Activated naive CD4-positive, alpha-beta T cell treated with Interleukin-2 at 50 U/mL for 16 hours (primary cell): ENCODE data around the gene HK1.
A peak's percentile ranks its signal among the peaks of the same experiment; 100 is the strongest.
"Not testable (repeated sequence)": the region's sequence is repeated elsewhere in the genome, so short reads cannot be mapped to it uniquely, and the experiment has no call there.

Experiments used
- DNase-seq: peaks from one replicate; pipeline ENCODE4 v3.0.0-alpha.2; 2020

The HK1 gene

DNA sequence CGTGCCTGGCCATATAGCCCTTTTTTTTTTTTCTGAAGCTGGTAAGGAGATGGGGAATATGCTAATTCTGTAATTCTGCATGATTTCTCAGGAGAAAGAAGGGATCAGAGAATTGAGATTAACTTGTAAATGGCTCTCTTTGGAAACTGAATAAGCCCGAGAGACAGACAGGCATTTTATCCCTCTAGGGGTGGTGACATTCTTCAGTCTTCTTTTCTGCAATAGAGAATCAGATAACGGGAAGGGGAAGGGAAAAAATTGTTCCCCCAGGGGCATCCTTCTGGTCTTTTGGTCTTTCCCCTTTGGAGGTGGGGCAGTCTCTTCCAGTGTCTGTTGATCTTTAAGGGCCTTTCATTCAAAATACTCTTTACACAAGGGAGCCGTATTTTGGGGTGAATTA lies 34.2 kb downstream of the HK1 start:
- DNase-seq: no peak

DNA sequence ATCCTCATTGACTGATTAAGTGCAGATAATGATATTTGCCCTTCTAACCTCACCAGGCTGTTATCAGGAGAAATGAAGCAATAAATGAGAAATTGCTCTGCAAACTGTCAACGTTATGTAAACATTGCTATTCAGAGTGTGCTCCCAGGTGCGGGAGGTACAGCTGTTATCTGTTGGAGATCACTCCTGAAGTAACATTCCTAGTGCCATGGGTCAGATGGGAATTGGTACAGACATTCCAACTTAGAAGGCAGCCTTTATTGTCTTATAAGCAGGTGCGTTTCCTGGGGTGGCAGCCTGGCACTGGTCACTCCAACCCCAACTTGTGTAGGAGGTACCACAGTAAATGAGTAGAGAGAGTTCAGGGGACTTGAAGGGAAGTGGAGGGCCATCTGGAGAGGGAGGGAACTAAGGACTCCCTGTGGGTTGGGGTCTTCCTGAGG lies 36.8 kb downstream of the HK1 start:
- no peak for DNase-seq

DNA sequence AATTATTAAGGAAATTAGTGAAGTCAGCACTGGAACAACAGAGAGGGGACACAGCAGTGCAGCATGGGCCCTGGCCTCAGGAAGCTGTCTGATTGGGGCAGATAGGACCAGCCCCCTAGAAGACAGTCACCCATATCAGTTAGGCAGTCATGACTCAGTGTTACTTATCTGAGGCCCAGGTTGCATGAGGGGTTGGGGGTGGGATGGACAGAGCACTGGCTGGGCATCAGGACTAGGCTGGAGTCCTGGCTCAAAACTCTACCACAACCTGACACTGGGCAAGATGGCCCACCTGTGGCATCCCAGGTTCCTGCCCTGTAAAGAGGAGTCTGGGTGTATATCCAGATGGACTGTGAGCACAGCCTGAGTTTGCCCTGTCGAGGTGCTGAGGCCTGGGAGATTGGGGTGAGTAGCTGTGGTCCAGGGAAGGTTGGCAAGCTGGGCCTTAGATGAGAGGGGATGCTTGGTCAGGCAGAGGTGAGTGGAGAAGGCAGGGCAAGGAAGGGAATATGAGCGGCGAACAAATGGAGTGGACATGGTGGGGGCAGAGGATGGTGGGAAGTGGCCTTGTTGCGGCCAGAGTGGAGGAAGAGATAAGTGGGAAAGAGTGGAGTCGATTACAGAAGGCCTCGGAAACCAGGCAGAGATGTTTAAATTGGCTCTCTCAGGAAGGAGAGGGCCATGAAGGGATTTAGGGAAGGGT lies 37.5 kb downstream of the HK1 start:
- no peak for DNase-seq

DNA sequence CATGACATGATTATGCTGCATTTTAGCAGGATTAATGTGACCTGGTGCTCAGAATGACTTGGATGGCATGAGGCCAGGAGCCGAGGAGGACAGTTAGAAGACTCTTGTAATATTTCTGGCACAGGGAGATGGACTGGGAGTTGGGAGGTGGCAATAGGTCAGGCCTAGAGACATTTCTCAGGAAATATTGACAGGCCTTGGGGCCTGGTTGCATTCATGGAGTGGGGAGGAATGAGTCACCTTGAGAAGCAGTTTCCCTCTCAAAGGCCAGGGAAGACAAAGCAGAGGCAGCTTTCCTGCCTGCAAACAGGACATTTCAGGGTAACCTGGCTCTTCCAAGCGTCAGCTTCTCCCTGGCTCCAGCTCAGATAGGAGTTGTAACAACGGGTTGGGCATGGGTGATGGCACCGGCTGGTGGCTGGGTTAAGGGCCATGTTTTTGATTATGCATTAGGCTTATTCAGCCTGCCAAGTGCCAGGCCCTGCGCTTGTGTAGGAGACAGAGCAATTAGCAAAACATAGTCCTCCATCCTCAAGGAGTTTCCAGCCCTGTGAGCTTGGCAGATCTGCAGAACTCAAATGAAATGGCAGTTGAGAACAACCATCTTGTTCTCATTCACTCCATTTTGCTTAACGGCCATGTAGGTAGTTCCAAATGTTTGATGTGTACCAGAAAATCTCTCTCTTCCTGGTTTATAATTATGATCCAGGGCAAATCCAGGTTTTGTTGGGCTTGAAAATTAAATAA lies 38.2 kb downstream of the HK1 start:
- no peak for DNase-seq

DNA sequence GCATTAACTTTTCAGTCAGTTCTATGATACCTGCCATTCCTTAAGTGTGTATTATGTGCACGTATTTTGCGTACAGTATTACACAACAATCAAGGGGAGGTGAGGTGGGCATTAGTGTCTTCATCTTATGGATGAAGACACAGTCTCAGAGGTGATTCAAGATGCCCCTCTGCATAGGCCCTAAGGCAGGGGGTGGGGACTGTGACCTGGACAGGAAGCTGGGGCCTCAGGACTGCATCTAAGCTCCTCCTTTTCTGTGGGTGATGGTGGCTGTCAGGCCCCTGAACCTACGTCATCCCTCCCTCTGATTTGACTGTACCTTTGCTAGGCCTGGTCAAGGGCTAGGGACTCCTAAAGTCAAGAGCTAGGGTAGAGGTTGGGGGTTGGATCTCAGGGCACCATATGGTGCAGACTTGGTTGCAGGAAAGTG lies 38.9 kb downstream of the HK1 start:
- DNase-seq: no peak

DNA sequence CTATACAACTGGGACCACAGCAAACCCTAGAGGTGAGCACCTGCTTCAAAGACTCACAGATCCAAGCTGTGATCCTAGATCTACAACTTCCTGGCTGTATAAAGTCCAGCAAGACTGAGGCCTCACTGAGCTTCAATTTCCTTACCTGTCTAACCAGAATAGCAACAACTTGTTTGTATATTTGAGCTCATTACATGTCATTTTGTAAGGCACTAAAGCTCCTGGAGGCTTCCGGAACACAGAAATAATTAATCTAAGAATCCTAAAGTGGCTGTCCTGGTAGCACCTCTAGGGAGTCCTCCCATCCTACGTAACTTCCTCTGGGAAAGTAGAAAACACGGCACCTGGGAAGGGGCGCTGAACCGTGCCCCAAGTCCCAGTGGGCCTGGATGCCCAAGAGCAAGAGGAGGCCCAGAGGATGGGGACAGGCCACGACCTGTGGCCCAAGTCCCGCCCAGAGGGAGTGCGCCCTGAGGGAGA lies 39.4 kb downstream of the HK1 start:
- no peak for DNase-seq

DNA sequence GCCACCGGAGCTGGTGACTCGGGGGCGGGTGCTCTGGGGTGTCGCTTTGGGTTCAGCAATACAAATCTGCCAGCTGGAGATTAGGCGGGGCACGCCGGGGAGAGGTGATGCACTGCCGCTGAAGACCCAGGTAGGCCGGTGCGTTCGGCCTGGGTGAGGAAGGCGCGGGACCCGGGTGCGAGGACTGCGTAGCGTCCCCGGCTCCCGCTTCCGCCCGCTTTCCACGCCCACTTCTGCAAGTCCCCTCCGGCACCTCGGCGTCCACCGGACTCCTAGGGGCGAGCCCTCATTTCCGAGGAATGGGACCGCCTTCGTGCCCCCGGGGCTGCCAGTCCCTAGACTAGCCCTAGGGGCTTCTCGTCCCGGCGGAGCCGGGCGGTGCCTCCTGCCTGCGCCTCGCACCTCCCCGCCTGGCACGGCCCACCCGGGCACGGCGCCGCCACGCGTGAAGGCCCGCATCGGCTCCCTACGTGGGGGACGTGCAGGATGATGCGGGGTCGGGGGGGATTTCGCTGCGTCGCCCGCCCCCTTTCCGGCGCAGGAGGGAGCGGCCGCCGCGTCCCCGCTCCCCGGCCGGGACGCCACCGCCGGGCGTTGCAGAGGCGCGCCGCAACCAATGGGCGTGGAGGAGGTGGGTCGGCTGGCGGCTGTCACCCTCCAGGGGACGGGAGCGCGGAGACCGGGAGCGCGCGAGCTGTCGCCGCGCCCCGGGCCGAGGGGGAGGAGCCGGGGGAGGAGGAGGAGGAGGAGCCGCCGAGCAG lies 40.0 kb downstream of the HK1 start:
- DNase-seq: peak; percentile 92

DNA sequence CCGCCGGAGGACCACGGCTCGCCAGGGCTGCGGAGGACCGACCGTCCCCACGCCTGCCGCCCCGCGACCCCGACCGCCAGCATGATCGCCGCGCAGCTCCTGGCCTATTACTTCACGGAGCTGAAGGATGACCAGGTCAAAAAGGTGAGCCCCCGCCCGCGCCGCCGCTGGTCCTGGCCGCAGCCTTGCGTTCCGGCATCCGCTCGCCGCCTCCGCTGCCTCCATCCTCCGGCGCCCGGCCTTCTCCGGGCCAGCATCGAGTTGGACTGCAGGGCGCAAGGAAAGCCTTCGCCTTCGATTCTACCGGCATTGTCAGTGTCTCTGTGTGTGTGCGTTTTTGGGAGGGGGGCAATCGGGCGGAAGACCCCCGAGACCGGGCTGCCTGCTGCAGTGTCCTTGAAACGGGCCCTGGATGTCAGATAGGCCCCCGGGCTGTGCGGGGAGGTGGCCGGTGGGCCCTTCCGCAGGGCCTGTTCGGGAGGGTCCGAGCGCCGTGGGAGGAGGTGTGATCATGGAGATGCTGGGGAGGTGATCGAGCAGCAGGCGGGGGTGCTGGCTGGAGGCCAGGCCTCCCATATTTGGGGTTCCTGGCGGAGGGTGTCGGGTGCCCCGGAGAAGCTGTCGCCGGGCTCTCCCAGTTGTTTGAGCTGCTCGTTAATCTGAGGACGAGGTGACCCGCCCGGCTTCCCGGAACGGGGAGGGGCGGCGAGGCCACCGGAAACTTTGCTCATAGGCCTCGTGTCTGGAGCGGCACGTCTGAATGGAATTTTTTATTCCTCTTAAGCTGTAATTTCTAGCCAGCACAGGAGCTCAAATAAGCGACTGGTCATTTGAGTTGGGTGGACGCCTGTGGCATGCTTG lies 40.8 kb downstream of the HK1 start:
- peak; percentile 81 for DNase-seq

DNA sequence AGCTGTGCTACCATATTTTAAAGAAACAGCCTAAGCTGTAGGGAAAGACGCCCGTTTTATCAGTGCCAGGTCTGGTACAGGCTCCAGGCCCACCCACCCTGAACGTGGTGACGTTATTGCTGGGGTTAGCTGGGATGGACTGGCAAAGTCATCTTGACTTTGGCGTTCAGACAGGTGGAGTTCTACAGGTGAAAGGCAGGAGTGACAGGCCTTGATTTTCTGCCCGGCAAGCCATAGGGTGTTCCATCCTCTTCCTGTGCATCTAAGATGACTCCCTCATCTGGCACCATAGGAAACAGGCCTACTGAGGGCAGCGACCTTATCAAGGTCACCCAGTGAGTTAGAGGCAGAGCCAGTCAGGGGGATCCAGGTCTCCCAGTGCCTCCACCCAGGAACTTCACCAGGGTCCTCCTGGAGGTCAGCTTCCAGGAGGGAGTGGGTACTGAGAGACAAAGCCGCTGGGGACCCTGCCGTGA lies 41.6 kb downstream of the HK1 start:
- peak; percentile 20 for DNase-seq

DNA sequence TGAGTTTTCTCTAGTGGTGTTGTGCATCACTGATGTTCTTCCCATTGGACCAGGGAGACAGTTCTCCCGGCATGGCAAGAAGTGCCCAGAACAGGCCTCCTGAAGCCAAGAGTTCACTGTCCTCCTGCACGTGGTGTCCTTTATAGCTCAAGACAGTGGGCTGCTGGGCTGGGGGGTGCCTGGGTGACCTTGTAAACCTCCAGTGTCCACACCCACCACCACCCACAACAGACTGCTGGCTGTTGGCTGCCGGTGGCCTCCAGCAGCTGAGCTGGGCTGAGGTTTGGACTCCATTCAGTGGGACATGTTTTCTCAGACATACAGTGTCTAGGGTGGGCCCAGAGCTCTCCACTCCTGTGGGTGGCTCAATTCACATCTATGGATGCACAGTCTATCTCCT lies 42.2 kb downstream of the HK1 start:
- no peak for DNase-seq

DNA sequence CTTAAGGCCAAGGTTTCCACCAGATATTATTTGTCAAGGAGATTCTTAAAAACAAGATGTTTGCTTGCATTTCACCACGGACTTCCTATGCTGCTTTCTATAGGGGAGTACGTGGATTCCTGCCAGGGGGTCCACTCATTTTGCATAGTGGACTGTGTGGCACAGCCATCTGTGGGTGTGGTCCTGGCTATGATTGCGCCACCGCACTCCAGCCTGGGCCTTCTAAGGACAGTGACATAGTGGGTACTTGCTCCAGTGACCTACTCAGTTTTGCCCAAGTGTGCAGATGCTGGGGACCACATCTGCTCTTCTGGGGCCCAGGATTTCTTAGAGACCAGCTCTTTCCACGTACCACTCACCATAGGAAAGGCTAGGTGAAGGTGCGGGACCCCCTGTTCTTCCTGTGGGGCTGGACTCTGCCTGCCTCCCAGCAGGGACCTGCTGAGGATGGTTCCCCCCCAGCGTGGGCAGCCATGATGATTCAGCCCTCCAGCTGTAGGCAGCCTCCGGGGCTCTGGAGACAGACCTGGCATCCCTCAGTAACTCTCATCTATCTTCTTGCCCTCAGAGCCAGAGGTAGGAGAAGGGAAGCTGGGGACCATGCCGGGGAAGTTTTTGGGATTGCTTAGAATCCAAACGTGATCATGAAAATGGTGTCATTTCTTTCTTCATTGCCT lies 42.9 kb downstream of the HK1 start:
- DNase-seq: no peak

DNA sequence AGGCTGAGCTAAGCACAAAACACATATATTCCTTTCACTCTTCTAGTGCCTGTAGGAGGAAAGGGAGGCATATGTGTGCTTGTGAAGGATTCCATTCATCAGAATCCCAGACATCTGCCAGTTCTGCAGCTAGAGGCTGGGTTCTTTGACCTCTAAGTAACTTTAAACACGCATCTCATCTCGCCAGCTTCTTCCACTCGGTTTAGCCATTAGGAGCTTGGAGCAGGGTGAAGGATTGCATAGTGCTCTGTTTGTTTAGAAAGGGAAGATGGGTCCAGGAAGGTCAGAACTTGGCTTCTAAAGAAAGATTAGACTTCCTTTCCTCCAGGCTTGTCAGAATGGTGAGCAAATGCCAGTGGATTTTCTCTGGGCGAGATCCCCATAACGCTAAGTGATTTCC lies 43.6 kb downstream of the HK1 start:
- no peak for DNase-seq

DNA sequence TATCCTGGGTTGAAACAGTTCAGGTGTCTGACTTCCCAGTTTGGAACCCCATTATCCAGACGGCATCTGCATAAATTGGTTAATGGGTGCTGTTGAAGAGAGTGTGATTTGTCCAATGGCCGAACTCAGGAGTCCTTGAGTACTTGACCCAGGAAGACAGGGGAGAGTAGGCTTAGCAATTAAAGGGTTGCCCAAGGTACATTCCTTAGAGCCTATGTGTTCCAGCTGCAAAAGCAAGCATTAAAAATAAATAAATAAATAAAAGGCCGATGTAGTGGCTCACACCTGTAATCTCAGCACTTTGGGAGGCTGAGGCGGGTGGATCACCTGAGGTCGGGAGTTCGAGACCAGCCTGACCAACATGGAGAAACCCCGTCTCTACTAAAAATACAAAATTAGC lies 44.0 kb downstream of the HK1 start:
- DNase-seq: not testable (repeated sequence)

DNA sequence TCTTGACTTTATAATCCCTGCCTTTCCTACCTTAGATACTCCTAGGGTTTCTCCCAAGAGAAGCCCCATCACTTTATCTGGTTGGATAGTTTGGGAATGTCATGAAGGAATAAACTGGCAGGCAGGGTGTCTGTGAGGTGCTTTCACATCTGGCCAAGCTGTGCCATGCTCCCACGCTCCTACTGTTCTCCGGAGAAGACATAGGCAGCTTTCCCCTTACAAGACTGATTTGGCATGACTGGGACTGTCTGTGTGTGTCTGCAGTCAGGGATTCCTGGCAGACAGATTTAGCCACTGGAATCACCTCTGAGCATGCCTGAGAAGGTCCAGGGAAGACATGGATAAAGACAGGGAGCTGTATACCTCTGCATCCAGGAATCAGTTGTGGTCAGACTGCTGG lies 45.3 kb downstream of the HK1 start:
- no peak for DNase-seq

DNA sequence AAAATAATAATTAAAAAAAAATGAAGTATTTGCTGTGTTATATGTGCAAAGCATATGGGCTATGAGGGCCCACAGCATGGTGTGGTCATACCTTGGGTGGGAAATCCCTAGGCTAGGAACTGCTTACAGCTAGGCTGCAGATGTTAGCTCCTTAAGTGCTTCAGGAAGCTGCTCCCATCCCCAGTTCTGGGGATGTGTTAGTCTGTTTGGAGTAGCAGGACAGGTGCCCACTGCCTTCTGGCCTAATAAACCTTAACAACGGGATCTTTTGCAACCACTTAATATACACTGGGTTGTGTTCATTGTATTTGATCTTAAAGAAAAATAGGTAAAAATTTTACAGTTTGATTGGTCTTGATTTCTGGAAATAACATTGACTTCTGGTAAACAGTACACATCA lies 46.3 kb downstream of the HK1 start:
- no peak for DNase-seq

DNA sequence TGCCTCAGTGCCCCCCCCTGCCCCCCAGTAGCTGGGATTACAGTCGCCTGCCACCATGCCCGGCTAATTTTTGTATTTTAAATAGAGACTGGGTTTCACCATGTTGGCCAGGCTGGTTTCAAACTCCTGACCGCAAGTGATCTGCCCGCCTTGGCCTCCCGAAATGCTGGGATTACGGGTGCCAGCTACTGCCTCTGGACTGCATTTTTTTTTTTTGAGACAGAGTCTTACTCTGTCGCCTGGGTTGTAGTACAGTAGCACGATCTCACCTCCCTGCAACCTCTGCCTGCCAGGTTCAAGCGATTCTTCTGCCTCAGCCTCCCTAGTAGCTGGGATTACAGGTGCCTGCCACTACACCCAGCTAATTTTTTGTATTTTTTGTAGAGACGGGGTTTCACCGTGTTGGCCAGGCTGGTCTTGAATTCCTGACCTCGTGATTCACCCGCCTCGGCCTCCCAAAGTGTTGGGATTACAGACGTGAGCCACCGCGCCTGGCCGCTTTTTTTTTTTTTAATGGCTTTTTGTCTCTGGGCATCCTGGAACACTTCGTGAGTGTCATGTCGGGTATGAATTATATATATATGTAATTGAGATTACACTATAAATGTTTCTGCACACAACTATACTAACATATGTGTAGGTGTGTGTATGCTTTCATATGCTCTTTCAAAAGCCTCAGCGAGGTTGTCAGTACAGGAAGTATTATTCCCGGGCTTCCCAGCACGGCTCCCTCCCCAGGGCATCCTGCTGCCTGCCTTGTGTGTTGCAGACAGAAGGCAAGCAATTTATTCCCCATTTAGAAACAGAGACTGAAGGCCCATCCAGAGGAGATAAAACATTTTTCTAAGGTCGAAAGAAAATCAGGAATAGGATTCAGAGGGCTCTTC lies 47.6 kb downstream of the HK1 start:
- DNase-seq: not testable (repeated sequence)

DNA sequence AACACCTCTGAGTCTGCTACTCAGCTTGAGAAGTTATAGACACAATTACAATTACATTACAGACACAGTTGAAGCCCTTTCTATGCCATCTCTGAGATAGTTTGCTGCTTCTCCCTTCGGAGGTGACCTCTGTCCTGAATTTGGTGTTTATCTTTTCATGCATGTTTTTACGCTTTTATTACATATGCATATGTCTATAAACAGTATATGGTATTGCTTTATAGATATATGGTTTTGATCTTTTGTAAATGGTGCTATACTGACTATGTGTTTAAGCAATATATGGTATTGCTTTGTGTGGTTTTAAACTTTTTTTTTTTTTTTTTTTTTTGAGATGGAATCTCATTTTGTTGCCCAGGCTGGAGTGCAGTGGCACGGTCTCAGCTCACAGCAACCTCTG lies 48.4 kb downstream of the HK1 start:
- DNase-seq: no peak

DNA sequence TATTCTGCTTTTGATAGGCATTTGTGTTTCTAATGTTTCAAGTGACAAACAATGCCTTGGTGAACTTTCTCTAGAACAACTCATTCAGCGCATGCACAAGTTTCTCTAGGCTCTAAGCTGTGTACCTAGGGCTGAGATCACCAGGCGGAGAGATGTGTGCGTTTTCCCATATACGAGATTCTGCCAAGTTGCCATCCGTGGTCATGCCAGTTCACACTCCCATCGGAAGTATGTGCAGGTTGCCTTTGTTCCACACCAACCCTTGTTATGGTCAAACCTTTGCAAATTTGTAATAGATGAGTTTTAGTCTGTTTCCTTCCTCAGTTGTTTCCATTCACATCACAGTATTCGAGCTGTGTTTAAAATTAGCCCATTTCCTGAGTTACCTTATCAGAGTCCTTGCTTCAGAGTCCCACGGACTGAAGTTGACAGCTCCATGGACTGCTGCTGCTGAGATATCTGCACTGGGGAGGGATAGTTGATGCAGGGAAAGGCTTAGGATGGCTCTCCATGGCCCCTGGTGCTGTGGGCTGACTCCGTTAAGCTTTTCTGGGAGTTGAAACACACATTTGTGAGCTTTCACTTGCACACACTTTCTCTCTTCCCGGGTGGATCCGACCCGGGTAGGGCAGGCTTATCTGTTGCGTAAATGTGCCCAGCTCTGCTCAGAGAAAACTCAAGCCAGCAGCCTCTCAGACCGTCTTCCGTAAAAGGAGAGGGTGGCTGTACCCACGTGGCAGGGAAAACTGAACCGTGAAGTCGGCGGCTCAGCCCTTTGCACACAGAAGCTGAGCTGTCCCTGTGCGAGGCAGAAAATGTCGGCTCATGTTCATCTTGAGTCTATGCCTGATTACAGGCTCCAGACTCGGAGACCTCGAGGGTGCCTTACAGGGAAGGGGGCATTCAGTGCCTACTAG lies 49.4 kb downstream of the HK1 start:
- DNase-seq: peak; percentile 47

DNA sequence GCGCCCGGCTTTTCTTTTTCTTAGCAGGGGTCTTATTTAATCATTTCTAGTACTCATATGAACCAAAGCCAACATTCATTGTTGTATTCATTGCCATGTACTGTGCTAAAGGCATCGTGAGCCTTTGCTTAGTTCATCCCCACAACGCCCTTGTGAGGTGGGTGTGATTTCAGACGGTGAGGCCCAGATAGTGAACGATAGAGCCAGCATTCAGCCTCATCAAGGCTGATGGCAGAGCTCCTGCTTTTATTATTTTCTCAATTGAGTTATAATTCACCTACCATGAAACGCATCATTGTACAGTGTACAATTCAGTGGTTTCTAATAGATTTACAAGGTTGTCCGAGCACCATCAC lies 50.1 kb downstream of the HK1 start:
- no peak for DNase-seq

DNA sequence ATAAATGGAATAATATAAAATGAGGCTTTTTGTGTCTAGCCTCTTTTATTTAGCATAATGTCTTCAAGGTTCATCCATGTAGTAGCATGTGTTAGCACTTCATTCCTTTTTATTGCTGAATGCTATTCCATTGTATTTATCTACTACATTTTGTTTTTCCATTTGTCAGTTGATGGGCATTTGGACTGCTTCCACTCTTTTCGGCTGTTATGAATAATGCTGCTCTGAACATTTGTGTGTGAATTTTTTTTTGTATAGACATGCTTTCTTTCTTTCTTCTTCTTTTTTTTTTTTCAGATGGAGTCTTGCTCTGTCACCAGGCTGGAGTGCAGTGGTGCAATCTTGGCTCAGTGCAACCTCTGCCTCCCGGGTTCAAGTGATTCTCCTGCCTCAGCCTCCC lies 50.6 kb downstream of the HK1 start:
- DNase-seq: not testable (repeated sequence)
